Stimulated activated CD4-positive, alpha-beta T cell treated with anti-CD3 and anti-CD28 coated beads, Interleukin-12 subunit alpha, Interleukin-12 subunit beta, amount 100 ng/mL, for 4 hours (primary cell): ENCODE results near the gene TRPM3.
"Not testable (repeated sequence)": the region's sequence is repeated elsewhere in the genome, so short reads cannot be mapped to it uniquely, and the experiment has no call there.

Experiments used
- DNase-seq: peaks from one replicate; pipeline ENCODE4 v3.0.0-alpha.2; 2020

Gene TRPM3

GRCh38 chr9:70706797-70707196 is 414.6 kb downstream of the TRPM3 start:
- DNase-seq: not testable (repeated sequence)

GRCh38 chr9:70701163-70701562 is 420.3 kb downstream of the TRPM3 start:
- no peak for DNase-seq

- no peak for DNase-seq
Observed at GRCh38 chr9:70696694-70697335, 424.6 kb downstream of the TRPM3 start.

- no peak for DNase-seq
Observed at GRCh38 chr9:70694758-70695157, 426.7 kb downstream of the TRPM3 start.

- DNase-seq: no peak
Observed at GRCh38 chr9:70693186-70693585, 428.2 kb downstream of the TRPM3 start.

GRCh38 chr9:70692431-70692830 is 429.0 kb downstream of the TRPM3 start:
- no peak for DNase-seq

GRCh38 chr9:70688704-70689103 is 432.7 kb downstream of the TRPM3 start:
- DNase-seq: no peak

GRCh38 chr9:70683841-70684240 is 437.6 kb downstream of the TRPM3 start:
- DNase-seq: no peak

- DNase-seq: no peak
Observed at GRCh38 chr9:70682298-70682697, 439.1 kb downstream of the TRPM3 start.

GRCh38 chr9:70679845-70680244 is 441.6 kb downstream of the TRPM3 start:
- DNase-seq: no peak

- no peak for DNase-seq
Observed at GRCh38 chr9:70678153-70678552, 443.3 kb downstream of the TRPM3 start.

- DNase-seq: no peak
Observed at GRCh38 chr9:70677055-70677735, 444.2 kb downstream of the TRPM3 start.

GRCh38 chr9:70675868-70676370 is 445.5 kb downstream of the TRPM3 start:
- no peak for DNase-seq

GRCh38 chr9:70673844-70674243 is 447.6 kb downstream of the TRPM3 start:
- DNase-seq: no peak

GRCh38 chr9:70672161-70672649 is 449.2 kb downstream of the TRPM3 start:
- DNase-seq: no peak

GRCh38 chr9:70668751-70669150 is 452.7 kb downstream of the TRPM3 start:
- no peak for DNase-seq

GRCh38 chr9:70658765-70659164 is 462.7 kb downstream of the TRPM3 start:
- DNase-seq: no peak

- no peak for DNase-seq
Observed at GRCh38 chr9:70656281-70656680, 465.1 kb downstream of the TRPM3 start.

GRCh38 chr9:70654144-70654543 is 467.3 kb downstream of the TRPM3 start:
- DNase-seq: no peak

- not testable (repeated sequence) for DNase-seq
Observed at GRCh38 chr9:70644627-70645026, 476.8 kb downstream of the TRPM3 start.

GRCh38 chr9:70642341-70642740 is 479.1 kb downstream of the TRPM3 start:
- DNase-seq: no peak

GRCh38 chr9:70641631-70642030 is 479.8 kb downstream of the TRPM3 start:
- DNase-seq: no peak

GRCh38 chr9:70641031-70641430 is 480.4 kb downstream of the TRPM3 start:
- no peak for DNase-seq
